ENCODE results near the gene VOPP1. TPM values are rescaled to one million over a fixed set of nuclear protein-coding genes. Genes with fewer than 3 reads are reported as not detected.

Gene VOPP1
- total and polyA plus RNA-seq, 2 donors (not counting 3 experiments of a cell fraction or from before 2014, with no cell fraction given) = 85.6 to 154 TPM

DNA sequence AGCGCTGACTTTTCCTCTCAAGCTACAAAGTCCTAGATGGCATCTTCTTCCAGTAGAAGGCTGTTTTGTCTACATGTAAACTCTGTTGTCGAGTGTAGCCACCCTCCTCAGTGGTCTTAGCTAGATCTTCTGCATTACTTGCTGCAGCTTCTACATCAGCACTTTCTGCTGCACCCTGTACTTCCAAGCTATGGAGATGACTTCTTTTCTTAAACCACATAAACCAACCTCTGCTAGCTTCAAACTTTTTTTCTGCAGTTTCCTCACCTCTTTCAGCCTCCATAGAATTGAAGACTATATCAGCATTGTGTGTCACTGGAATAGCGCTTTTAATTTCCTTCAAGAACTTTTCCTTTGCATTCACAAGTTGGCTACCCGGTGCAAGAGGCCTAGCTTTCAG, 119.3 kb downstream of the VOPP1 start:
- no peak overlapping the region for H3K27ac ChIP-seq (ENCODE audit: insufficient read depth, low read depth, low read length)
- H2AFZ ChIP-seq (ENCODE audit: low read depth, low read length) = no peak overlapping the region
- no peak for DNase-seq (ENCODE audit: low read depth, low spot score)
- no peak for FAIRE-seq
- ChIA-PET POLR2A (no interaction called here), CTCF (interaction anchor here (1.0 to 1.2 kb wide), 2 partner anchors 8 to 29 kb away, joined by 3 read pairs; no protein-coding TSS in a partner anchor)
- no peaks in the 10 kb centered on the region for H3K9me1 ChIP-seq (replicated peaks; ENCODE audit: control insufficient read depth, extremely low read depth, insufficient read depth, low read length)
- TF ChIP-seq, protein P1, sequence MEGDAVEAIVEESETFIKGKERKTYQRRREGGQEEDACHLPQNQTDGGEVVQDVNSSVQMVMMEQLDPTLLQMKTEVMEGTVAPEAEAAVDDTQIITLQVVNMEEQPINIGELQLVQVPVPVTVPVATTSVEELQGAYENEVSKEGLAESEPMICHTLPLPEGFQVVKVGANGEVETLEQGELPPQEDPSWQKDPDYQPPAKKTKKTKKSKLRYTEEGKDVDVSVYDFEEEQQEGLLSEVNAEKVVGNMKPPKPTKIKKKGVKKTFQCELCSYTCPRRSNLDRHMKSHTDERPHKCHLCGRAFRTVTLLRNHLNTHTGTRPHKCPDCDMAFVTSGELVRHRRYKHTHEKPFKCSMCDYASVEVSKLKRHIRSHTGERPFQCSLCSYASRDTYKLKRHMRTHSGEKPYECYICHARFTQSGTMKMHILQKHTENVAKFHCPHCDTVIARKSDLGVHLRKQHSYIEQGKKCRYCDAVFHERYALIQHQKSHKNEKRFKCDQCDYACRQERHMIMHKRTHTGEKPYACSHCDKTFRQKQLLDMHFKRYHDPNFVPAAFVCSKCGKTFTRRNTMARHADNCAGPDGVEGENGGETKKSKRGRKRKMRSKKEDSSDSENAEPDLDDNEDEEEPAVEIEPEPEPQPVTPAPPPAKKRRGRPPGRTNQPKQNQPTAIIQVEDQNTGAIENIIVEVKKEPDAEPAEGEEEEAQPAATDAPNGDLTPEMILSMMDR (IDR thresholded peaks at IDR 0.05; ENCODE audit: extremely low read depth in 1 of 2, insufficient read depth in 1 of 2, low read depth in 1 of 2, low read length in 2 of 2) = no peak
- TF ChIP-seq FOS (IDR thresholded peaks at IDR 0.05; ENCODE audit: borderline replicate concordance, insufficient read depth, low read length) (no peak), POLR2AphosphoS5 (IDR thresholded peaks at IDR 0.05; ENCODE audit: insufficient read depth, low read depth, low read length) (no peak), EZH2 (IDR thresholded peaks at IDR 0.05; ENCODE audit: borderline replicate concordance, low read depth, low read length, severe bottlenecking) (no peak), MYC (IDR thresholded peaks at IDR 0.05; ENCODE audit: low read depth, low read length) (no peak), JUN (IDR thresholded peaks at IDR 0.05; ENCODE audit: borderline replicate concordance, insufficient read depth, insufficient read length, low read depth) (no peak)
- TF ChIP-seq, protein P2, sequence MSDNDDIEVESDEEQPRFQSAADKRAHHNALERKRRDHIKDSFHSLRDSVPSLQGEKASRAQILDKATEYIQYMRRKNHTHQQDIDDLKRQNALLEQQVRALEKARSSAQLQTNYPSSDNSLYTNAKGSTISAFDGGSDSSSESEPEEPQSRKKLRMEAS (IDR thresholded peaks at IDR 0.05; ENCODE audit: insufficient read depth, insufficient read length) = no peak
- H3K9ac ChIP-seq (replicated peaks; ENCODE audit: extremely low read depth, insufficient read depth, low read length) = no peak overlapping the region
- H3K27me3 ChIP-seq (ENCODE audit: control insufficient read depth in 2 of 2, insufficient read depth in 2 of 2, low read length in 2 of 2) = no peaks in the 10 kb centered on the region
- dilution Hi-C loops (cut with MboI; ENCODE audit: extremely low pct_ligation_motif_present, low sequenced_read_pairs) = no loop called here
- BruUV-seq (replicated peaks) = no TSS peak
- H3K4me2 ChIP-seq (ENCODE audit: insufficient read depth, low read length) = no peak overlapping the region
- intact Hi-C loops (cut with micrococcal nuclease) = no loop called here
- H4K20me1 ChIP-seq (replicated peaks; ENCODE audit: control insufficient read depth, extremely low read depth, insufficient read depth, low read length) = no peaks in the 10 kb centered on the region
- H3K36me3 ChIP-seq (ENCODE audit: control insufficient read depth in 2 of 2, extremely low read depth in 1 of 2, insufficient read depth in 2 of 2, low read length in 2 of 2) = no peaks in the 10 kb centered on the region
- H3K79me2 ChIP-seq (ENCODE audit: control insufficient read depth, insufficient read depth, low read length) = no peaks in the 10 kb centered on the region
- H3K4me3 ChIP-seq (replicated peaks in 1 of 3; ENCODE audit: insufficient read depth in 1 of 3, low read depth in 1 of 3, low read length in 3 of 3) = no peak overlapping the region
- H3K4me1 ChIP-seq (ENCODE audit: control insufficient read depth, extremely low read depth, insufficient read depth, low read length) = no peaks in the 10 kb centered on the region
- no peaks in the 10 kb centered on the region for H3K9me3 ChIP-seq (replicated peaks; ENCODE audit: control insufficient read depth, insufficient read depth, low read length)
